Lower lobe of right lung (tissue), 2 donors: Measurements from ENCODE around the gene PRMT3. TPM values are rescaled to one million over a fixed set of nuclear protein-coding genes. Genes with fewer than 3 reads are reported as not detected.

Experiments
- ATAC-seq, 2 donors: fragments of 200-7000 bp; cut with Tn5 transposase; one replicate each; pipeline ENCODE4 v1.9.1; 2020 to 2022; ENCODE audit warnings: mild to moderate bottlenecking in 2 of 2, moderate library complexity in 2 of 2
- DNase-seq: peaks from one replicate; pipeline ENCODE4 v3.0.0-alpha.2; 2020
- H3K27ac ChIP-seq: fragments of 200-600 bp; one replicate; pipeline ENCODE4 v1.8.0; 2022
- H3K27me3 ChIP-seq: fragments of 200-600 bp; one replicate; pipeline ENCODE4 v1.8.0; 2022; ENCODE audit warnings: low read depth
- H3K36me3 ChIP-seq: fragments of 200-600 bp; one replicate; pipeline ENCODE4 v1.8.0; 2022; ENCODE audit warnings: mild to moderate bottlenecking
- H3K4me1 ChIP-seq: fragments of 200-600 bp; one replicate; pipeline ENCODE4 v1.8.0; 2022
- H3K4me3 ChIP-seq: fragments of 200-600 bp; one replicate; pipeline ENCODE4 v1.8.0; 2022; ENCODE audit warnings: mild to moderate bottlenecking
- H3K9me3 ChIP-seq: fragments of 200-600 bp; one replicate; pipeline ENCODE4 v1.8.0; 2022
- intact Hi-C: fragments of 100-400 bp; cut with DNase I; formaldehyde crosslinking; loops from one replicate; pipeline ENCODE4 v1.11.0; 2022
- total RNA-seq: library from RNA; stranded (reverse); fragmentation: NEBNext Ultra II Directional; extraction: Animal tissue kit (Norgen Biotek cat#: 25700); gene quantifications from one replicate; pipeline ENCODE4 v1.2.1, GENCODE V29; 2021
- TF ChIP-seq, protein P1 (sequence below): fragments of 200-600 bp; IDR thresholded peaks from one replicate; pipeline ENCODE4 v1.8.0; 2022; ENCODE audit warnings: antibody characterized with exemption, mild to moderate bottlenecking
- donor health status: DM: no; HTN: yes; CAD: no; lungs with severe emphysema.

The PRMT3 gene
- total RNA-seq, 1 donor from 2014 or later: 10.6 TPM

DNA sequence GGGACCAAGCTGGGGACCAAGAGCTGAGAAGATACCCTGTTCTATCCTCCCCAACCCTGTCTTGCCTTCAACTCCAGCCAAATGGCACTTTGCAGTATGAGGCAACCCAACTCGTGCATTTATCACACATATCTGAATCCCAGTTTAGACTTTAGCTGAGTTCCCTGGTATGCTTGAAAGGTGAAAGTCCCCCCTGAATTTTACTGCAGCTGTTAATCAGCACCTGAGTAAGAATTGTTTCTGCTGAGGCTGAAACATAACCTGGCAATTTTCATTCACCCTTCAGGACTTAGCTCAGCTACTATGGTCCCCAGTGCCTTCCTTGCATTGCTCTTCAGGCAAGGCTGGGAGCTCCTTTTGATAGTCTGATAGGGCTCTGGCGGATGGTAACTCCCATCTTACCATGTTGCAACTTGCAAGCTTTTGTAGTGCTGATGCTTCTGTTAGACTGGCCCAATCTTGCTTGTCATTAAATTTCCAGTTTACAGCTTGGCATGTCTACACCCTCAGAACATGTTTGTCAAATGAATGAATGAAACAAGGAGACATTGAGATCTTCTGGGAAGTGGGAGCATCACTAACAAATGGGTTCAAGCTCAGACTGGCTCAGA is 147.9 kb downstream of the PRMT3 start:
- TF ChIP-seq, protein P1, sequence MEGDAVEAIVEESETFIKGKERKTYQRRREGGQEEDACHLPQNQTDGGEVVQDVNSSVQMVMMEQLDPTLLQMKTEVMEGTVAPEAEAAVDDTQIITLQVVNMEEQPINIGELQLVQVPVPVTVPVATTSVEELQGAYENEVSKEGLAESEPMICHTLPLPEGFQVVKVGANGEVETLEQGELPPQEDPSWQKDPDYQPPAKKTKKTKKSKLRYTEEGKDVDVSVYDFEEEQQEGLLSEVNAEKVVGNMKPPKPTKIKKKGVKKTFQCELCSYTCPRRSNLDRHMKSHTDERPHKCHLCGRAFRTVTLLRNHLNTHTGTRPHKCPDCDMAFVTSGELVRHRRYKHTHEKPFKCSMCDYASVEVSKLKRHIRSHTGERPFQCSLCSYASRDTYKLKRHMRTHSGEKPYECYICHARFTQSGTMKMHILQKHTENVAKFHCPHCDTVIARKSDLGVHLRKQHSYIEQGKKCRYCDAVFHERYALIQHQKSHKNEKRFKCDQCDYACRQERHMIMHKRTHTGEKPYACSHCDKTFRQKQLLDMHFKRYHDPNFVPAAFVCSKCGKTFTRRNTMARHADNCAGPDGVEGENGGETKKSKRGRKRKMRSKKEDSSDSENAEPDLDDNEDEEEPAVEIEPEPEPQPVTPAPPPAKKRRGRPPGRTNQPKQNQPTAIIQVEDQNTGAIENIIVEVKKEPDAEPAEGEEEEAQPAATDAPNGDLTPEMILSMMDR: no peak
- DNase-seq (no peak), ATAC-seq (no peak)
- no peak overlapping the region for H3K4me3 ChIP-seq
- H3K4me1 ChIP-seq: no peaks in the 10 kb centered on the region
- intact Hi-C loops: no loop called here
- no peaks in the 10 kb centered on the region for H3K36me3 ChIP-seq
- peaks cover 5% of the 10 kb centered on the region for H3K27me3 ChIP-seq
- H3K9me3 ChIP-seq: no peaks in the 10 kb centered on the region
- no peak overlapping the region for H3K27ac ChIP-seq

GRCh38 chr11:20536365-20536764 is 148.8 kb downstream of the PRMT3 start:
- peaks cover 5% of the 10 kb centered on the region for H3K27me3 ChIP-seq
- intact Hi-C loops: no loop called here
- TF ChIP-seq, protein P1: no peak
- no peak overlapping the region for H3K27ac ChIP-seq
- H3K4me3 ChIP-seq: no peak overlapping the region
- H3K36me3 ChIP-seq: no peaks in the 10 kb centered on the region
- ATAC-seq (no peak), DNase-seq (no peak)
- H3K9me3 ChIP-seq: no peaks in the 10 kb centered on the region
- H3K4me1 ChIP-seq: no peaks in the 10 kb centered on the region

GRCh38 chr11:20536784-20537183 is 149.3 kb downstream of the PRMT3 start:
- DNase-seq: no peak
- no peak overlapping the region for H3K4me3 ChIP-seq
- H3K4me1 ChIP-seq: no peaks in the 10 kb centered on the region
- intact Hi-C loops: no loop called here
- no peaks in the 10 kb centered on the region for H3K9me3 ChIP-seq
- TF ChIP-seq, protein P1: no peak
- no peak for ATAC-seq
- H3K27me3 ChIP-seq: peaks cover 5% of the 10 kb centered on the region
- no peaks in the 10 kb centered on the region for H3K36me3 ChIP-seq
- no peak overlapping the region for H3K27ac ChIP-seq

GRCh38 chr11:20541503-20541902 is 154.0 kb downstream of the PRMT3 start:
- TF ChIP-seq, protein P1: no peak
- DNase-seq (no peak), ATAC-seq (no peak)
- Histone ChIP-seq H3K36me3 (no peaks in the 10 kb centered on the region), H3K27me3 (no peaks in the 10 kb centered on the region), H3K27ac (no peak overlapping the region), H3K4me1 (no peaks in the 10 kb centered on the region), H3K9me3 (no peaks in the 10 kb centered on the region), H3K4me3 (no peak overlapping the region)
- intact Hi-C loops: no loop called here

DNA sequence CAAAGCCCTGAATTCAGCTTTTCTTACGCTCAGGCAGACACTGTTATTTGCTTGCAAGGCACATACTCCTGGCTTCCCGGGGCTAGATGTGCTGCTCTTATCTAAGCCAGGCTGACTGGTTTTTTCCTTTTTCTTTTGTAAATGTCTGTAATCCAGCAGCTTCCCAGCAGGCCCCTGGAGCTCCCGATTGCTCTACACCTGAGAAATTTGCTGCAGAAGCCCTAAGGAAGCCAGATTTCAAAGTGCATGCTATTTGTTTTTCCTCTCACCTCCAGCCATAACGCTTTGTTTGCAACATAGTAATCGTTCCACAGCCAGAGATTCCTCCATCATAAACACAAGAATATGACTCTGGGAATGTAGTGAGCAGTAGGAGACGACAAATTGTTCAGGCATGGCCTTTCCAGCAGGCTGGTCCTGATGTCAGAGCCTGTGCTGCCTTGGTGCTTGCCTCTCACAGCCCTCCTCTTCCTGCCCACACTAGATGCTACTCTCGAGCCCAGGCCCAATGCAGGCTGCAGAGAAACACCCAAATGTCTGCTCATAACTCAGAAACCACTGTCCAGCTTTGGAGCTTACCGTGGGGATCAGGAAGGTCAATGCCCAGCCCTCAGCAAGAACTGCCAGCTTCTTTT is 157.2 kb downstream of the PRMT3 start:
- Histone ChIP-seq H3K27ac (no peak overlapping the region), H3K4me1 (no peaks in the 10 kb centered on the region), H3K36me3 (no peaks in the 10 kb centered on the region), H3K27me3 (no peaks in the 10 kb centered on the region), H3K9me3 (no peaks in the 10 kb centered on the region), H3K4me3 (no peak overlapping the region)
- no peak for DNase-seq
- peak in 1 of 2 donors; percentile 13 for ATAC-seq
- intact Hi-C loops: no loop called here
- TF ChIP-seq, protein P1: no peak
